Endothelial cell (in vitro differentiated cells): ENCODE measurements around the gene VWA8. TPM values are rescaled to one million over a fixed set of nuclear protein-coding genes. Genes with fewer than 3 reads are reported as not detected.
"Not testable (repeated sequence)": the region's sequence is repeated elsewhere in the genome, so short reads cannot be mapped to it uniquely, and the experiment has no call there.

Source experiments
- DNase-seq: peaks from one replicate; pipeline ENCODE4 v3.0.0; 2021; ENCODE audit warnings: low spot score
- H3K27ac Mint-ChIP-seq: one replicate; pipeline ENCODE4 v1.8.0; 2021; ENCODE audit warnings: mixed read lengths, inconsistent platforms; ENCODE audit not compliant: unreplicated experiment
- H3K27me3 Mint-ChIP-seq: one replicate; pipeline ENCODE4 v1.8.0; 2021; ENCODE audit warnings: mild to moderate bottlenecking, moderate library complexity, mixed read lengths, inconsistent platforms; ENCODE audit not compliant: unreplicated experiment
- H3K36me3 Mint-ChIP-seq: one replicate; pipeline ENCODE4 v1.8.0; 2021; ENCODE audit warnings: mild to moderate bottlenecking, low read depth, mixed read lengths, inconsistent platforms; ENCODE audit not compliant: unreplicated experiment
- H3K4me1 Mint-ChIP-seq: one replicate; pipeline ENCODE4 v1.8.0; 2021; ENCODE audit warnings: mild to moderate bottlenecking, mixed read lengths, inconsistent platforms; ENCODE audit not compliant: unreplicated experiment
- H3K4me3 Mint-ChIP-seq: one replicate; pipeline ENCODE4 v1.8.0; 2021; ENCODE audit warnings: mild to moderate bottlenecking, mixed read lengths, inconsistent platforms; ENCODE audit not compliant: unreplicated experiment
- H3K9me3 Mint-ChIP-seq: one replicate; pipeline ENCODE4 v1.8.0; 2021; ENCODE audit warnings: mixed read lengths, inconsistent platforms; ENCODE audit not compliant: unreplicated experiment
- total RNA-seq: library from RNA; stranded (reverse); fragmentation: NEBNext Ultra II Directional; extraction: Animal tissue kit (Norgen Biotek cat#: 25700); gene quantifications from one replicate; pipeline ENCODE4 v1.2.1, GENCODE V29; 2021; ENCODE audit not compliant: unreplicated experiment
- TF ChIP-seq, protein P1 (sequence below): fragments of 200-600 bp; sonication (generic); IDR thresholded peaks from one replicate; pipeline ENCODE4 v1.5.0; 2021; ENCODE audit warnings: antibody characterized with exemption; ENCODE audit not compliant: unreplicated experiment

VWA8 gene
- total RNA-seq, 1 donor from 2014 or later: 8.2 TPM

DNA sequence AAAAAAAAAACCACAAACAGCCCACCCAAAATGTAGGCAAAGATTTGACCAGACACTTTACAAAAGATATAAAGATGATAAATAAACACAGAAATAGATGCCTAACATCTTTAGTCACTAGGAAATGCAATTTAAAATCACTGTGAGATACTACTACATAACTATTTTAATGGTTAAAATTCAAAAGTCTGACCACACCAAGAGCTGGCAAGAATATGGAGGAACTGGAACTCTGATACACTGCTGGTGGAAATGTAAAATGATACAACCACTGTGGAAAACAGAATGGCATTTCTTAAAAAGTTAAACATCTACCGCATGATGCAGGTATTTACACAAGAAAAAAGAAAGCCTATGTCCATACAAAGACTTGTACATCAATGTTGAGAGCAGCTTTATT lies 26.8 kb downstream of the VWA8 start:
- H3K9me3 Mint-ChIP-seq: no peaks in the 10 kb centered on the region

DNA sequence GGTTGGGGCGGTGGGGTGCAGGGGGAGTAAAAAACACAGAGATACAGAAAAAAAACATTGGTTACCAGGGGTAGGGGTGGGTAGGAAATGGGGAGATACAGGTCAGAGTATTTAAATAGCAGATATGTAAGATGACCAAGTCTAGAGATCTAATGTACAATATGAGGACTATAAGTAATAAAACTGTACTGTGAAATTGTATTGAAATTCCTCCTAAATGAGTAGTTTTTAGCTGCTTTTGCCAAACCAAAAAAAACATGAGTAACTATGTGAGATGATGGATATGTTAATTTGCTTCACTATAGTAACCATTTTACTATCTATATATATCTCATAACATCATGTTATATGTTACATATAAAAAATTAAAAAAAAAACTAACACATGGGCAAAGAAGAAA lies 29.6 kb downstream of the VWA8 start:
- Mint-ChIP-seq H3K27ac (no peak overlapping the region), H3K4me1 (no peaks in the 10 kb centered on the region), H3K36me3 (no peaks in the 10 kb centered on the region), H3K4me3 (no peak overlapping the region), H3K9me3 (no peaks in the 10 kb centered on the region), H3K27me3 (no peaks in the 10 kb centered on the region)
- no peak for DNase-seq
- TF ChIP-seq, protein P1, sequence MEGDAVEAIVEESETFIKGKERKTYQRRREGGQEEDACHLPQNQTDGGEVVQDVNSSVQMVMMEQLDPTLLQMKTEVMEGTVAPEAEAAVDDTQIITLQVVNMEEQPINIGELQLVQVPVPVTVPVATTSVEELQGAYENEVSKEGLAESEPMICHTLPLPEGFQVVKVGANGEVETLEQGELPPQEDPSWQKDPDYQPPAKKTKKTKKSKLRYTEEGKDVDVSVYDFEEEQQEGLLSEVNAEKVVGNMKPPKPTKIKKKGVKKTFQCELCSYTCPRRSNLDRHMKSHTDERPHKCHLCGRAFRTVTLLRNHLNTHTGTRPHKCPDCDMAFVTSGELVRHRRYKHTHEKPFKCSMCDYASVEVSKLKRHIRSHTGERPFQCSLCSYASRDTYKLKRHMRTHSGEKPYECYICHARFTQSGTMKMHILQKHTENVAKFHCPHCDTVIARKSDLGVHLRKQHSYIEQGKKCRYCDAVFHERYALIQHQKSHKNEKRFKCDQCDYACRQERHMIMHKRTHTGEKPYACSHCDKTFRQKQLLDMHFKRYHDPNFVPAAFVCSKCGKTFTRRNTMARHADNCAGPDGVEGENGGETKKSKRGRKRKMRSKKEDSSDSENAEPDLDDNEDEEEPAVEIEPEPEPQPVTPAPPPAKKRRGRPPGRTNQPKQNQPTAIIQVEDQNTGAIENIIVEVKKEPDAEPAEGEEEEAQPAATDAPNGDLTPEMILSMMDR: no peak

More for the DNA sequence above, 26.8 kb downstream of the VWA8 start:
- Mint-ChIP-seq H3K27me3 (no peaks in the 10 kb centered on the region), H3K27ac (no peak overlapping the region), H3K36me3 (no peaks in the 10 kb centered on the region), H3K4me1 (no peaks in the 10 kb centered on the region), H3K4me3 (no peak overlapping the region)
- TF ChIP-seq, protein P1: no peak
- no peak for DNase-seq

DNA sequence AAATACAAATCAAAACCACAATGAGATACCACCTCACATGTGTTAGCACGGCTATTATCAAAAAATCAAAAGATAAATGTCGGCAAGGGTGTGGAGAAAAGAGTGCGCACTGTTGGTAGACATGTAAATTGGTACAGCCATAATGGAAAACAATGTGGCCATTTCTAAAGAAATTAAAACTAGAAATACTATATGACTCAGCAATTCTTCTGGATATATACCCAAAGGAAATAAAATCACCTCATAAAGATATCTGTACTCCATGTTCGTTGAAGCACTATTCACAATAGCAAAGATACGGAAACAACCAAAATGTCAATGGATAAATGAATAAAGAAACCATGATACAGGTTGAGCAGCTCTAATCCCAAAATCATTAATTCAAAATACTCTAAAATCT lies 30.8 kb downstream of the VWA8 start:
- no peaks in the 10 kb centered on the region for H3K9me3 Mint-ChIP-seq
- no peak overlapping the region for H3K4me3 Mint-ChIP-seq
- TF ChIP-seq, protein P1: no peak
- DNase-seq: no peak
- H3K27me3 Mint-ChIP-seq: peaks cover 5% of the 10 kb centered on the region
- H3K27ac Mint-ChIP-seq: no peak overlapping the region
- peaks cover 5% of the 10 kb centered on the region for H3K36me3 Mint-ChIP-seq
- no peaks in the 10 kb centered on the region for H3K4me1 Mint-ChIP-seq

- Mint-ChIP-seq H3K4me1 (no peaks in the 10 kb centered on the region), H3K36me3 (peaks cover 10% of the 10 kb centered on the region), H3K27me3 (peaks cover 5% of the 10 kb centered on the region), H3K4me3 (no peak overlapping the region), H3K27ac (no peak overlapping the region), H3K9me3 (no peaks in the 10 kb centered on the region)
- TF ChIP-seq, protein P1: no peak
- no peak for DNase-seq
Observed at GRCh38 chr13:41928323-41928722, 32.6 kb downstream of the VWA8 start.

DNA sequence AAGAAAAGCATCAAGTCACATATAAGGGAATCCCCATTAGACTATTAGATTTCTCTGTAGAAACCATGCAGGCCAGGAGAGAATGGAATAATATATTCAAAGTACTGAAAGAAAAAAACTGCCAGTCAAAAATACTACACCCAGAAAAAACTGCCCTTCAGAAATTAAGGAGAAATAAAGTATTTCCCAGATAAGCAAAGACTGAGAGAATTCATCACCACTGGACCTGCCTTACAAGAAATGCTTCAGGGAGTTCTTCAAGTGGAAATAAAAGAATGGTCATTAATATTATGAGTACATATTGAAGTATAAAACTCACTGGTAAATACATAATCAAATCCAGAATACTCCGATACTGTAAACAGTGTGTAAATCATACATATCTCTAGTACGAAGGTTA lies 35.9 kb downstream of the VWA8 start:
- TF ChIP-seq, protein P1: no peak
- H3K4me1 Mint-ChIP-seq: peaks cover 4% of the 10 kb centered on the region
- DNase-seq: no peak
- no peak overlapping the region for H3K4me3 Mint-ChIP-seq
- H3K27me3 Mint-ChIP-seq: peaks cover 5% of the 10 kb centered on the region
- no peak overlapping the region for H3K27ac Mint-ChIP-seq
- H3K36me3 Mint-ChIP-seq: peaks cover 10% of the 10 kb centered on the region
- H3K9me3 Mint-ChIP-seq: no peaks in the 10 kb centered on the region

DNA sequence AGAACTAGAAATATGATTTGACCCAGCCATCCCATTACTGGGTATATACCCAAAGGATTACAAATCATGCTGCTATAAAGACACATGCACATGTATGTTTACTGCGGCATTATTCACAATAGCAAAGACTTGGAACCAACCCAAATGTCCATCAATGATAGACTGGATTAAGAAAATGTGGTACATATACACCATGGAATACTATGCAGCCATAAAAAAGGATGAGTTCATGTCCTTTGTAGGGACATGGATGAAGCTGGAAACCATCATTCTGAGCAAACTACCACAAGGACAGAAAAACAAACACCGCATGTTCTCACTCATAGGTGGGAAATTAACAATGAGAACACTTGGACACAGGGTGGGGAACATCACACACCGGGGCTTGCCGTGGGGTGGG lies 38.0 kb downstream of the VWA8 start:
- not testable (repeated sequence) for DNase-seq, H3K27ac Mint-ChIP-seq, H3K27me3 Mint-ChIP-seq, H3K4me3 Mint-ChIP-seq, H3K9me3 Mint-ChIP-seq, H3K4me1 Mint-ChIP-seq
- peaks cover 10% of the 10 kb centered on the region for H3K36me3 Mint-ChIP-seq
